AG04449 (cell line): ENCODE data around the gene CCL17.

Source experiments
- CTCF ChIA-PET: fragments of 350-600 bp; formaldehyde crosslinking; extraction: SDS; loops from one replicate; lab custom pipeline; 2021; ENCODE audit warnings: antibody characterized with exemption; lab: Yijun Ruan, JAX
- POLR2A ChIA-PET: fragments of 400-600, 350-600 bp; formaldehyde crosslinking; extraction: SDS; loops from one replicate; lab custom pipeline; 2020; ENCODE audit warnings: antibody characterized with exemption, inconsistent platforms; lab: Yijun Ruan, JAX
- DNase-seq: peaks from one replicate; pipeline ENCODE4 v3.0.0-alpha.2; 2010; ENCODE audit warnings: low read depth, low spot score
- H3K4me3 ChIP-seq: 2 replicates; pipeline ENCODE4 v1.5.1; 2011; ENCODE audit warnings: low read depth, mild to moderate bottlenecking, control low read depth, low read length
- CTCF ChIP-seq: IDR thresholded peaks from one replicate; pipeline ENCODE4 v1.5.1; 2011; ENCODE audit warnings: mild to moderate bottlenecking, moderate library complexity, low read length, control low read depth, inconsistent platforms; ENCODE audit not compliant: insufficient read depth; ENCODE audit errors: missing control alignments

The CCL17 gene

GRCh38 chr16:57382535-57383275 lies 21.9 kb upstream of the CCL17 start:
- no peak for DNase-seq
- ChIA-PET POLR2A (no interaction called here), CTCF (no interaction called here)
- no peak for TF ChIP-seq CTCF
- H3K4me3 ChIP-seq, result no peak overlapping the region

GRCh38 chr16:57383276-57384247 lies 21.0 kb upstream of the CCL17 start:
- POLR2A ChIA-PET, result no interaction called here
- CTCF ChIA-PET, result no interaction called here
- TF ChIP-seq CTCF, result no peak
- H3K4me3 ChIP-seq, result no peak overlapping the region
- no peak for DNase-seq

GRCh38 chr16:57384248-57385070 lies 20.1 kb upstream of the CCL17 start:
- DNase-seq, result no peak
- H3K4me3 ChIP-seq, result no peak overlapping the region
- no peak for TF ChIP-seq CTCF
- CTCF ChIA-PET, result interaction anchor here (0.7 to 3.4 kb wide), 2 partner anchors 32 to 34 kb away, joined by 5 to 16 read pairs; no protein-coding TSS in a partner anchor
- POLR2A ChIA-PET, result no interaction called here

GRCh38 chr16:57385083-57385482 lies 19.5 kb upstream of the CCL17 start:
- H3K4me3 ChIP-seq, result no peak overlapping the region
- no peak for DNase-seq
- TF ChIP-seq CTCF, result no peak
- ChIA-PET POLR2A (no interaction called here), CTCF (interaction anchor here (0.7 to 3.4 kb wide), 2 partner anchors 31 to 33 kb away, joined by 5 to 16 read pairs; no protein-coding TSS in a partner anchor)

- ChIA-PET POLR2A (no interaction called here), CTCF (interaction anchor here (3.4 kb wide), 1 partner anchor 32 kb away, joined by 16 read pairs; no protein-coding TSS in a partner anchor)
- H3K4me3 ChIP-seq, result no peak overlapping the region
- peak; percentile 37 for DNase-seq
- TF ChIP-seq CTCF, result no peak
These were observed 18.1 kb upstream of the CCL17 start for GRCh38 chr16:57386381-57386951.
